Skeletal muscle tissue (tissue), 4 donors: ENCODE data around the gene SH2D5. TPM values are rescaled to one million over a fixed set of nuclear protein-coding genes. Genes with fewer than 3 reads are reported as not detected.

Experiments used
- H3K27ac ChIP-seq: one replicate; pipeline ENCODE4 v1.7.0; 2013; ENCODE audit warnings: mild to moderate bottlenecking, low read depth, low read length, inconsistent platforms
- H3K27me3 ChIP-seq, 3 donors: one replicate each; pipeline ENCODE4 v1.7.0; 2013; ENCODE audit warnings: low read length in 3 of 3; ENCODE audit not compliant: control insufficient read depth in 3 of 3, insufficient read depth in 3 of 3
- H3K36me3 ChIP-seq, 3 donors: one replicate each; pipeline ENCODE4 v1.7.0; 2013; ENCODE audit warnings: low read length in 3 of 3; ENCODE audit not compliant: control insufficient read depth in 3 of 3, insufficient read depth in 3 of 3
- H3K4me1 ChIP-seq, 3 donors: one replicate each; pipeline ENCODE4 v1.7.0; 2013; ENCODE audit warnings: low read length in 3 of 3, mild to moderate bottlenecking in 3 of 3; ENCODE audit not compliant: control insufficient read depth in 3 of 3, insufficient read depth in 3 of 3
- H3K4me3 ChIP-seq, 3 donors: one replicate each; pipeline ENCODE4 v1.7.0; 2013; ENCODE audit warnings: low read length in 3 of 3
- H3K9ac ChIP-seq, 3 donors: one replicate each; pipeline ENCODE4 v1.7.0; 2013; ENCODE audit warnings: low read length in 3 of 3, mild to moderate bottlenecking in 3 of 3, moderate library complexity in 2 of 3, low read depth in 1 of 3
- H3K9me3 ChIP-seq, 3 donors: one replicate each; pipeline ENCODE4 v1.7.0; 2013; ENCODE audit warnings: low read length in 3 of 3; ENCODE audit not compliant: control insufficient read depth in 3 of 3
- total RNA-seq: library from RNA; depleted of rRNA; stranded (reverse); fragments of >200 nt; gene quantifications from one replicate; pipeline ENCODE4 v1.2.3, GENCODE V29; 2014
- donor health status: Osteomylitis.

The SH2D5 gene
- total RNA-seq, 1 donor from 2014 or later, result under 0.01 TPM

GRCh38 chr1:20729155-20729931 lies 3.2 kb downstream of the SH2D5 start:
- no peak overlapping the region for H3K9ac ChIP-seq
- no peak overlapping the region for H3K27ac ChIP-seq
- no peaks in the 10 kb centered on the region for H3K36me3 ChIP-seq
- H3K9me3 ChIP-seq, result no peaks in the 10 kb centered on the region
- no peak overlapping the region for H3K4me3 ChIP-seq
- H3K27me3 ChIP-seq, result peaks cover 25 to 37% (median 26%) of the 10 kb centered on the region in 3 donors
- H3K4me1 ChIP-seq, result peaks cover 14 to 22% (median 17%) of the 10 kb centered on the region in 3 donors

DNA sequence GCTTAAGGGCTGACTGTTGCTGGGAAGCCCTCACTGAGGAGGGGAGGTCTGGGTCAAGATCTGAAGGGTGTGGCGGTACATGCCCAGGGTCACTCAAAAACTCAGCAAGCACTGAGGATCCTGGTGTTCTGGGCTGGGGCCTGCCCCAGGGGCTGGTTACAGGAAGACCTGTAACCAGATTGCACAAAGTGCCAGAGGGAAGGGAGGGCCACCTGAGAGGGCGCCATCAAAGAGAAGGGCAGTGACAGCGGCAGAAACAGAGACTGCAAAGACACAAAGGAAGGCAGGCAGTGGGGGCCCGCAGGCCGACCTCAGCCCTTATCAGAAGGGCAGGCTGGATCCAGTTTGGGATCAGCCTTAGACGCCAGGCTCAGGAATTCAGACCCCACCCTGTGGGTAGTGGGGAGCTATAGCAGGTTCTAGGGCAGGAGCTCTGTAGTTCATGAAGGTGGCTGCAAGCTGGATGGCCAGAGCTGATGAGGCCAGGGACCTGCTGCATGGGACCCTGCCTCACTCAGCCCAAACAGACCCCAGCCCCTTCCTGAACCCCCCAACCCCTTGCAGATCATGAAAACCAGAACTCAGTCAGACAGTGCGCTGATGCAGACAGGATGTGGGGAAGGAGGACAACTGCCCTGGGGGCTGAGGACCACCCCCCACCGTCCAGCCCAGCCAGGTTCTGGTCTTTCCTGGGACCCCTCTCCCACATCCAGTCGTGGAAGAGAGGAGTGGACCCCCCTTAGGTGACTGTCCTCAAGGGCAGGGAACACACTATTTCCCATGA lies 3.9 kb downstream of the SH2D5 start:
- H3K4me1 ChIP-seq, result peaks cover 14 to 22% (median 15%) of the 10 kb centered on the region in 3 donors
- H3K27ac ChIP-seq, result no peak overlapping the region
- no peak overlapping the region for H3K9ac ChIP-seq
- no peak overlapping the region for H3K4me3 ChIP-seq
- H3K36me3 ChIP-seq, result no peaks in the 10 kb centered on the region
- no peaks in the 10 kb centered on the region for H3K9me3 ChIP-seq
- H3K27me3 ChIP-seq, result peaks cover 25 to 37% (median 26%) of the 10 kb centered on the region in 3 donors

- Histone ChIP-seq H3K4me1 (peaks cover 7 to 15% (median 8%) of the 10 kb centered on the region in 3 donors), H3K4me3 (no peak overlapping the region), H3K9ac (no peak overlapping the region), H3K9me3 (no peaks in the 10 kb centered on the region), H3K36me3 (no peaks in the 10 kb centered on the region), H3K27ac (no peak overlapping the region), H3K27me3 (peaks cover 25 to 37% (median 26%) of the 10 kb centered on the region in 3 donors)
Observed at GRCh38 chr1:20727746-20728316, 4.7 kb downstream of the SH2D5 start.

- peaks cover under 1 to 8% (median 1%) of the 10 kb centered on the region in 3 donors for H3K4me1 ChIP-seq
- no peak overlapping the region for H3K9ac ChIP-seq
- no peaks in the 10 kb centered on the region for H3K9me3 ChIP-seq
- H3K36me3 ChIP-seq, result no peaks in the 10 kb centered on the region
- peaks cover 25 to 37% (median 26%) of the 10 kb centered on the region in 3 donors for H3K27me3 ChIP-seq
- no peak overlapping the region for H3K27ac ChIP-seq
- no peak overlapping the region for H3K4me3 ChIP-seq
Observed at GRCh38 chr1:20726932-20727745, 5.4 kb downstream of the SH2D5 start.

GRCh38 chr1:20726118-20726911 lies 6.2 kb downstream of the SH2D5 start:
- Histone ChIP-seq H3K9me3 (no peaks in the 10 kb centered on the region), H3K36me3 (no peaks in the 10 kb centered on the region), H3K4me3 (no peak overlapping the region), H3K4me1 (peaks cover 0 to 5% (median 0%) of the 10 kb centered on the region in 3 donors), H3K9ac (no peak overlapping the region), H3K27ac (no peak overlapping the region), H3K27me3 (peaks cover 23 to 37% (median 25%) of the 10 kb centered on the region in 3 donors)

- Histone ChIP-seq H3K27ac (no peak overlapping the region), H3K4me1 (no peaks in the 10 kb centered on the region), H3K9ac (no peak overlapping the region), H3K27me3 (peaks cover 15 to 28% (median 16%) of the 10 kb centered on the region in 3 donors), H3K4me3 (no peak overlapping the region), H3K9me3 (no peaks in the 10 kb centered on the region), H3K36me3 (no peaks in the 10 kb centered on the region)
Observed at GRCh38 chr1:20725189-20726117, 7.0 kb downstream of the SH2D5 start.

GRCh38 chr1:20724364-20725188 lies 7.9 kb downstream of the SH2D5 start:
- Histone ChIP-seq H3K27ac (no peak overlapping the region), H3K9ac (no peak overlapping the region), H3K9me3 (no peaks in the 10 kb centered on the region), H3K4me1 (no peaks in the 10 kb centered on the region), H3K27me3 (peaks cover 9 to 20% (median 9%) of the 10 kb centered on the region in 3 donors), H3K4me3 (no peak overlapping the region), H3K36me3 (no peaks in the 10 kb centered on the region)
